ENCODE data around the gene ATP6V1F. TPM values are rescaled to one million over a fixed set of nuclear protein-coding genes. Genes with fewer than 3 reads are reported as not detected.

The ATP6V1F gene
- polyA plus RNA-seq, 3 donors = 327 to 593 (median 511) TPM

GRCh38 chr7:128865303-128865702, 2.6 kb downstream of the ATP6V1F start:
- H4K20me1 ChIP-seq (ENCODE audit: insufficient read depth, low read length) = peaks cover 70% of the 10 kb centered on the region
- TF ChIP-seq CTCF (IDR thresholded peaks at IDR 0.05) = no peak
- Mint-ChIP-seq H3K4me1 (peaks cover 32% of the 10 kb centered on the region), H3K36me3 (peaks cover 41% of the 10 kb centered on the region in 2 donors), H3K4me3 (no peak overlapping the region), H3K27me3 (ENCODE audit: low read depth in 3 of 3) (peaks cover 12 to 22% (median 22%) of the 10 kb centered on the region in 3 donors), H3K9me3 (peaks cover 0 to 5% (median 2%) of the 10 kb centered on the region in 7 donors), H3K27ac (peak overlapping the region in 3 of 7 donors; percentile 21 to 55 (median 33))
- no peak overlapping the region for H3K4me3 ChIP-seq (replicated peaks in 1 of 3; ENCODE audit: low read depth in 2 of 3, low read length in 3 of 3)
- peaks cover 32% of the 10 kb centered on the region for H3K79me2 ChIP-seq (ENCODE audit: insufficient read depth, low read length)
- H3K4me2 ChIP-seq (replicated peaks; ENCODE audit: extremely low read depth, low read length, poor library complexity, severe bottlenecking) = no peak overlapping the region
- H3K36me3 ChIP-seq (replicated peaks in 1 of 2; ENCODE audit: control insufficient read depth in 1 of 2, insufficient read depth in 2 of 2, low read length in 2 of 2) = peaks cover 19 to 22% of the 10 kb centered on the region in 2 donors
- intact Hi-C loops (cut with micrococcal nuclease) = loop anchor here in 1 of 2 donors (10.0 kb wide), 1 partner anchor 121 kb away; no protein-coding TSS in a partner anchor
- H3K9me3 ChIP-seq (replicated peaks in 1 of 2; ENCODE audit: control insufficient read depth in 1 of 2, insufficient read depth in 1 of 2, low read length in 2 of 2) = no peaks in the 10 kb centered on the region
- no peak overlapping the region for H2AFZ ChIP-seq (ENCODE audit: insufficient read depth, low read depth, low read length, poor library complexity, severe bottlenecking)
- DNase-seq = no peak
- 98% methylated on average over 11 of the region's 12 CpGs for WGBS (ENCODE audit: insufficient coverage)
- no peak overlapping the region for H3K9ac ChIP-seq (ENCODE audit: insufficient read depth, low read length, poor library complexity, severe bottlenecking)
- peaks cover 2 to 16% of the 10 kb centered on the region in 2 donors for H3K27me3 ChIP-seq (ENCODE audit: control insufficient read depth in 2 of 2, insufficient read depth in 2 of 2, low read length in 2 of 2)
- H3K27ac ChIP-seq (ENCODE audit: low read depth in 1 of 2, low read length in 2 of 2) = peak overlapping the region in 1 of 2 donors; percentile 10
- H3K4me1 ChIP-seq (ENCODE audit: control insufficient read depth in 1 of 2, insufficient read depth in 2 of 2, low read length in 2 of 2) = peaks cover 21 to 31% of the 10 kb centered on the region in 2 donors

- Mint-ChIP-seq H3K27ac (peak overlapping the region in 2 of 7 donors; percentile 10 to 15), H3K36me3 (peaks cover 42% of the 10 kb centered on the region in 2 donors), H3K4me3 (no peak overlapping the region), H3K9me3 (peaks cover 0 to 6% (median 2%) of the 10 kb centered on the region in 7 donors), H3K27me3 (ENCODE audit: low read depth in 3 of 3) (peaks cover 19 to 31% (median 31%) of the 10 kb centered on the region in 3 donors), H3K4me1 (peaks cover 33% of the 10 kb centered on the region)
- Histone ChIP-seq H3K9ac (ENCODE audit: insufficient read depth, low read length, poor library complexity, severe bottlenecking) (no peak overlapping the region), H3K4me2 (replicated peaks; ENCODE audit: extremely low read depth, low read length, poor library complexity, severe bottlenecking) (no peak overlapping the region), H2AFZ (ENCODE audit: insufficient read depth, low read depth, low read length, poor library complexity, severe bottlenecking) (no peak overlapping the region), H3K4me1 (ENCODE audit: control insufficient read depth in 1 of 2, insufficient read depth in 2 of 2, low read length in 2 of 2) (peaks cover 21 to 31% of the 10 kb centered on the region in 2 donors), H3K4me3 (replicated peaks in 1 of 3; ENCODE audit: low read depth in 2 of 3, low read length in 3 of 3) (no peak overlapping the region), H4K20me1 (ENCODE audit: insufficient read depth, low read length) (peaks cover 76% of the 10 kb centered on the region), H3K27me3 (ENCODE audit: control insufficient read depth in 2 of 2, insufficient read depth in 2 of 2, low read length in 2 of 2) (peaks cover 2 to 25% of the 10 kb centered on the region in 2 donors), H3K36me3 (replicated peaks in 1 of 2; ENCODE audit: control insufficient read depth in 1 of 2, insufficient read depth in 2 of 2, low read length in 2 of 2) (peaks cover 19 to 22% of the 10 kb centered on the region in 2 donors), H3K9me3 (replicated peaks in 1 of 2; ENCODE audit: control insufficient read depth in 1 of 2, insufficient read depth in 1 of 2, low read length in 2 of 2) (no peaks in the 10 kb centered on the region), H3K27ac (ENCODE audit: low read depth in 1 of 2, low read length in 2 of 2) (no peak overlapping the region), H3K79me2 (ENCODE audit: insufficient read depth, low read length) (peaks cover 32% of the 10 kb centered on the region)
- no peak for TF ChIP-seq CTCF (IDR thresholded peaks at IDR 0.05)
- 92% methylated on average over 14 of the region's 27 CpGs for WGBS (ENCODE audit: insufficient coverage)
- DNase-seq = no peak
- intact Hi-C loops (cut with micrococcal nuclease) = loop anchor here in 1 of 2 donors (10.0 kb wide), 1 partner anchor 121 kb away; no protein-coding TSS in a partner anchor
Observed at GRCh38 chr7:128865996-128866877, 3.6 kb downstream of the ATP6V1F start.

Measured in CD14-positive monocyte (primary cell).